Pancreas (tissue), 10 donors: ENCODE results near the gene CARD6. TPM values are rescaled to one million over a fixed set of nuclear protein-coding genes. Genes with fewer than 3 reads are reported as not detected.
"Not testable (repeated sequence)": the region's sequence is repeated elsewhere in the genome, so short reads cannot be mapped to it uniquely, and the experiment has no call there.

Experiments
- ATAC-seq, 4 donors: fragments of 200-7000 bp; cut with Tn5 transposase; one replicate each; pipeline versions ENCODE4 v1.8.0 to v1.9.1; 2020; ENCODE audit warnings: mild to moderate bottlenecking in 4 of 4, moderate library complexity in 4 of 4
- DNase-seq, 6 donors: peaks; one replicate each; pipeline ENCODE4 v3.0.0-alpha.2; 2020
- FAIRE-seq: peaks from 2 replicates; lab custom pipeline; 2012; peaks lifted over from hg19 to GRCh38; lab: Jason Lieb, UNC
- H3K27ac ChIP-seq, 4 donors: fragments of 200-600 bp; sonication (generic); 1 replicate in 3 of 4; 2 replicates in 1 of 4; pipeline versions ENCODE4 v1.5.0 to v1.8.0; 2020
- H3K27me3 ChIP-seq, 4 donors: fragments of 200-600 bp; one replicate each; pipeline ENCODE4 v1.8.0; 2021
- H3K36me3 ChIP-seq, 3 donors: fragments of 200-600 bp; sonication (generic) in 1 of 3; one replicate each; pipeline versions ENCODE4 v1.5.0 to v1.8.0; 2020 to 2021
- H3K4me1 ChIP-seq, 3 donors: fragments of 200-600 bp; one replicate each; pipeline ENCODE4 v1.8.0; 2021
- H3K4me3 ChIP-seq, 4 donors: fragments of 200-600 bp; sonication (generic) in 2 of 4; one replicate each; pipeline versions ENCODE4 v1.5.0 to v1.8.0; 2020 to 2021
- H3K9me3 ChIP-seq, 4 donors: fragments of 200-600 bp; one replicate each; pipeline ENCODE4 v1.8.0; 2021
- WGBS, 2 donors: extraction: QIAGEN DNeasy Blood & Tissue Kit; methylation state at CpG; one replicate each; pipeline ENCODE4 v1.1.7; 2013; 5-methylcytosine and 5-hydroxymethylcytosine counted together
- intact Hi-C, 3 donors: fragments of 100-400 bp; cut with DNase I; formaldehyde crosslinking; loops; one replicate each; pipeline versions ENCODE4 v1.11.1 to v1.14.2; 2022
- polyA plus RNA-seq, 2 donors: library from polyadenylated mRNA; stranded (reverse); fragments of 200-250 nt; gene quantifications; one replicate each; pipeline ENCODE4 v1.2.3, GENCODE V29; 2013
- total RNA-seq, 6 donors: library from RNA; stranded (reverse); fragmentation: NEBNext Ultra II Directional in 4 of 6; extraction: Animal tissue kit (Norgen Biotek cat#: 25700) in 4 of 6; gene quantifications; one replicate each; pipeline versions ENCODE4 v1.2.1 to v1.2.4, GENCODE V29; 2021 to 2023
- TF ChIP-seq, protein P1 (sequence below), 4 donors: fragments of 200-600 bp; sonication (generic) in 3 of 4; IDR thresholded peaks; one replicate each; pipeline versions ENCODE4 v1.5.0 to v1.8.0; 2021; ENCODE audit warnings: antibody characterized with exemption in 4 of 4
- donor health status: healthy with polysubstance abuse.
- donor health status: DM: no; HTN: no; CAD: no; lungs with moderate emphysema.
- donor health status: DM: no; HTN: no; CAD: no.
- donor health status: control.
- donor health status: control.
- donor health status: Bipolar disorder and iron deficiency.
- donor health status: DM: yes; HTN: yes; CAD: no.
- donor health status: DM: no; HTN: no; CAD: no.
- donor health status: DM: no; HTN: no; CAD: no.
- donor health status: DM: yes; HTN: yes; CAD: no.

CARD6 gene
- total and polyA plus RNA-seq, 8 donors = 1.7 to 8.0 (median 2.6) TPM

DNA sequence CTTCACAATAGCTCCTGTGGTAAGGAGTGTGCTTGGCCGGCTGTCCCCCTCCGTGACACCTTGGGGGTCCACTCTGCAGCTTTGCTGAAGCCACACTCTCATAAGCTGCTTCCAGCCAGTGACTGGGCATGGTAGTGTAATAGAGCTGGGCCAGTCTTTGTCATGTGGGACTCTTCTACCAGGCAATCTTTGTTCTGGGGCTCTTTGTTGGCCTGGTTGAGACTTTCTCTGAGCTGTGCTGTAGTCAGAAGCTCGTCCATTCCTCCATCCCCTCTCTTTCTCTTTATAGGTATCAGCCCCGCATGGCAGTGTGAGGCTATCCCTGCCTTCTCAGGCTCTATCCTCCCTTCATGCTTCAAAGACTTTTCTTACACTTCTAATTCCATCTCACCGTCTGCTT lies 25.7 kb downstream of the CARD6 start:
- H3K4me1 ChIP-seq = no peaks in the 10 kb centered on the region
- TF ChIP-seq, protein P1, sequence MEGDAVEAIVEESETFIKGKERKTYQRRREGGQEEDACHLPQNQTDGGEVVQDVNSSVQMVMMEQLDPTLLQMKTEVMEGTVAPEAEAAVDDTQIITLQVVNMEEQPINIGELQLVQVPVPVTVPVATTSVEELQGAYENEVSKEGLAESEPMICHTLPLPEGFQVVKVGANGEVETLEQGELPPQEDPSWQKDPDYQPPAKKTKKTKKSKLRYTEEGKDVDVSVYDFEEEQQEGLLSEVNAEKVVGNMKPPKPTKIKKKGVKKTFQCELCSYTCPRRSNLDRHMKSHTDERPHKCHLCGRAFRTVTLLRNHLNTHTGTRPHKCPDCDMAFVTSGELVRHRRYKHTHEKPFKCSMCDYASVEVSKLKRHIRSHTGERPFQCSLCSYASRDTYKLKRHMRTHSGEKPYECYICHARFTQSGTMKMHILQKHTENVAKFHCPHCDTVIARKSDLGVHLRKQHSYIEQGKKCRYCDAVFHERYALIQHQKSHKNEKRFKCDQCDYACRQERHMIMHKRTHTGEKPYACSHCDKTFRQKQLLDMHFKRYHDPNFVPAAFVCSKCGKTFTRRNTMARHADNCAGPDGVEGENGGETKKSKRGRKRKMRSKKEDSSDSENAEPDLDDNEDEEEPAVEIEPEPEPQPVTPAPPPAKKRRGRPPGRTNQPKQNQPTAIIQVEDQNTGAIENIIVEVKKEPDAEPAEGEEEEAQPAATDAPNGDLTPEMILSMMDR (IDR thresholded peaks at IDR 0.05) = no peak
- H3K27me3 ChIP-seq = no peaks in the 10 kb centered on the region
- no peak overlapping the region for H3K4me3 ChIP-seq
- no peak for ATAC-seq
- no peak for FAIRE-seq
- DNase-seq = no peak
- intact Hi-C loops = no loop called here
- WGBS, 2 donors = 62 to 69% methylated on average over 5 of the region's 5 CpGs
- no peaks in the 10 kb centered on the region for H3K9me3 ChIP-seq
- no peak overlapping the region for H3K27ac ChIP-seq
- H3K36me3 ChIP-seq = no peaks in the 10 kb centered on the region

DNA sequence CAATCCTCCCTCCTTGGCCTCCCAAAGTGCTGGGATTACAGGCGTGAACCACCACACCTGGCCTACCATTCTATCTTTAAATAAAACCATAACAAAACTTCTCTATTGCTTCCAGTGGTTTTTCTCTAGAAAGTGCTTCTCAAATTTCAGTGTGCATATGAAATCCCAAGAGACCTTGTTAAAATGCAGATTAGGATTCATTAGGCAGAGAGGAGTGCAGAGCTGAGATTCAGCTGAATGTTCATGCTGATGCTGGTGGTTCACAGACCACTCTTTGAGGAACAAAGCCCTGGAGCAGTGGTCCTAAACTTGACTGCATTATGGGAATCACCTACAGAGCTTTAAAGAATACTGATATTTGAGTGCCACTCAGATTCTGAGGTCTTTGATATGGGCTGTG lies 28.2 kb downstream of the CARD6 start:
- no peak overlapping the region for H3K27ac ChIP-seq
- no peak overlapping the region for H3K4me3 ChIP-seq
- TF ChIP-seq, protein P1 (IDR thresholded peaks at IDR 0.05) = no peak
- 75 to 85% methylated on average over 1 of the region's 1 CpG for WGBS, 2 donors
- no peaks in the 10 kb centered on the region for H3K4me1 ChIP-seq
- FAIRE-seq = no peak
- H3K36me3 ChIP-seq = no peaks in the 10 kb centered on the region
- no peaks in the 10 kb centered on the region for H3K9me3 ChIP-seq
- H3K27me3 ChIP-seq = no peaks in the 10 kb centered on the region
- no peak for ATAC-seq
- intact Hi-C loops = no loop called here
- DNase-seq = no peak

DNA sequence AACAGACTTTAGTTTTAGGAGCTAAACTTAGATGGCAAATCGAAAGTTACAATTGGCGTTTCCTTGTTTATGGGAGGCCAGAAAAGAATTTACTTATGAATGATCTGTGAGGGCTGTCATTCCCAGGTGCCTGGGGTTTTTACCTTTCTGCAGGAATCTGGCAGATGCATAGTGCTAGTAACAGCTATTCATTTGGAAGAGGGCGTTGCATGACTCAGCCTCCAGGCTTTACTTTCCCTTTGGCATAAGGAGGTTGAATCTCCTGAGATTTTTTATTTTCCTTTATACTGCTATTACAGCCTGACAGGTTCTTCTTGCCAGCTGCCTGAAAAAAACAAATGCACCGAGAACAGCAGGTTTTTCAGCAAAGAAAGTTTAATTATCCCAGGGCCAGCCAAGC lies 30.0 kb downstream of the CARD6 start:
- Histone ChIP-seq H3K27me3 (no peaks in the 10 kb centered on the region), H3K4me1 (no peaks in the 10 kb centered on the region), H3K4me3 (no peak overlapping the region), H3K36me3 (no peaks in the 10 kb centered on the region), H3K9me3 (no peaks in the 10 kb centered on the region), H3K27ac (no peak overlapping the region)
- WGBS, 2 donors = 52 to 55% methylated on average over 4 of the region's 4 CpGs
- ATAC-seq = no peak
- TF ChIP-seq, protein P1 (IDR thresholded peaks at IDR 0.05) = no peak
- no peak for DNase-seq
- intact Hi-C loops = loop anchor here in 1 of 3 donors (10.0 kb wide), 1 partner anchor 116 kb away; the partner anchor contains the start of gene TTC33
- FAIRE-seq = no peak

DNA sequence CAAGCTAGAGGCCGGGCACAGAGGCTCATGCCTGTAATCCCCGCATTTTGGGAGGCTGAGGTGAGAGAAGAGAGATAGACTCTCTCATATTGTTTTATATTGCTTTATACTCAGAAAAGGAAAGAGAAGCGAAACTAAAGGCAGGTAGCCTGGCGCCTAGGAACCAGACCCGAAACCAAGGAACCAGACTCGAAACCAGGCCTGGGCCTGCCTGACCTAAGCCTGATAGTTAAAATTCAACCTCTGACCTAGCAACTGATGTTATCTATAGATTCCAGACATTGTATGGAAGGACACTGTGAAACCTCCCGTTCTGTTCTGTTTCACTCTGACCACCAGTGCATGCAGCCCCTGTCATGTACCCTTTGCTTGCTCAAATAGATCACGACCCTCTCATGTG lies 31.1 kb downstream of the CARD6 start:
- 89 to 92% methylated on average over 8 of the region's 8 CpGs for WGBS, 2 donors
- FAIRE-seq, DNase-seq, H3K36me3 ChIP-seq, H3K4me1 ChIP-seq, H3K27me3 ChIP-seq, H3K27ac ChIP-seq, H3K4me3 ChIP-seq, ATAC-seq, H3K9me3 ChIP-seq: not testable (repeated sequence)
- intact Hi-C loops = loop anchor here in 1 of 3 donors (10.0 kb wide), 1 partner anchor 117 kb away; the partner anchor contains the start of gene TTC33

DNA sequence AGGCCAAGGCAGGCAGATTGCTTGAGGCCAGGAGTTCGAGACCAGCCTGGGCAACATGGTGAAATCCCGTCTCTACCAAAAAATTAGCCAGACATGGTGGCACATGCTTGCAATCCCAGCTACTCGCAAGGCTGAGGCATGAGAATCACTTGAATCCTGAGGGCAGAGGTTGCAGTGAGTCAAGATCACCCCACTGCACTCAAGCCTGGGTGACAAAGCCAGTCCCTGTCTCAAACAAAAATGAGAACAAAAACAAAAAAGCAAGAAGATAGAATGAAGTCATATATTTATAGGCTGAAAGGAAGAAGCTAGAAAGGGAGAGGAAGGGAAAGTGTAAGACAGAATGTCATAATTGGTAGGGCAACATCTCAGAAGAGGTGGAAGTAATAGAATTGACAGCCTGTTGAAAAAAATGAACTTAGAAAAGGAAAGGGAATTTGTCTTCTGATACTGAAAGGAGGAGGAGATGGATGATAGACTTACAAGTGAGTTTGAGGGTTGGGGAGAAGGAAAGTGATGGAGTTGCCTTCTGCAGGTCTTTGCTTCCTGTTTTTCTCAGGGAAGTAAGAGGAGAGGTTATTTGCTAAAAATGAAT lies 32.2 kb downstream of the CARD6 start:
- H3K4me1 ChIP-seq = no peaks in the 10 kb centered on the region
- DNase-seq (no peak), FAIRE-seq (no peak), ATAC-seq (no peak)
- H3K27me3 ChIP-seq = no peaks in the 10 kb centered on the region
- TF ChIP-seq, protein P1 (IDR thresholded peaks at IDR 0.05) = no peak
- intact Hi-C loops = loop anchor here in 1 of 3 donors (10.0 kb wide), 1 partner anchor 119 kb away; the partner anchor contains the start of gene TTC33
- no peaks in the 10 kb centered on the region for H3K9me3 ChIP-seq
- no peak overlapping the region for H3K4me3 ChIP-seq
- no peaks in the 10 kb centered on the region for H3K36me3 ChIP-seq
- 83 to 90% methylated on average over 3 of the region's 3 CpGs for WGBS, 2 donors
- H3K27ac ChIP-seq = no peak overlapping the region
